ENCODE measurements around the gene ZNF3. TPM values are rescaled to one million over a fixed set of nuclear protein-coding genes. Genes with fewer than 3 reads are reported as not detected.
"Not testable (repeated sequence)": the region's sequence is repeated elsewhere in the genome, so short reads cannot be mapped to it uniquely, and the experiment has no call there.

The ZNF3 gene
- 37.4 TPM for total RNA-seq

DNA sequence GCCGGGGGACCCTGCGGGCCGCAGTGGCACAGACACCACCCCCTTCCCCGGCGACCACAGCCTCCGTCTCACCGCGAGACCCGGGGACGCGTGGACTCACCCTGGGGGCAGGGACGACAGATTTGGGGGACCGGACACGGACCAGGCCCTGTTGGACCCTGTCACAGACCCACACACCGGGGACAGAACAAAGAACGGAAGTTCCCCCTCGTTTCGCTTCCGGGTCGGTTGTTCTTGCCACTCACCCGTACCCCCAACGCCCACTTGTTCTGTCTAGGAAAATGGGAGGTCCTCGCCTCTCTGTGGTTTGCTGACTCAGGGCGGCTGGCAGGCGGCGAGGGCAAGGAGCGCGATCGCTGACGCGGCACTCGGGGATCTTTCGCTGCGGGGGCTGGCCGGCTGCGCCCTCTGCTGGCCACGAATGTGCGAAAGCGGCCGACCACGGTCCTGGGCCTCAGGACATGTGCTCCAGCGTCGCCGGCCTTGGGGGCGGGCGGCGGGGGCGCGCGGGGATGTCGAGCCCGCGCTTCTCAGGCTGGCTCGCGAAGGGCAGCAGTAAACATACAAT, at the start of gene ZNF3:
TSS of gene ZNF3 (minus strand) at position 189 of the 568 bp plus-strand sequence. CDS start 4,366 bp downstream, outside the sequence.
- Histone ChIP-seq H3K4me3 (ENCODE audit: low read length) (peak within 1 kb of the TSS; percentile 95), H3K27me3 (ENCODE audit: insufficient read depth, low read length) (no peaks in the 10 kb centered on the region), H3K4me1 (ENCODE audit: insufficient read depth, low read length) (peaks cover 34% of the 10 kb centered on the region), H3K9me3 (ENCODE audit: low read depth, low read length) (no peaks in the 10 kb centered on the region)

DNA sequence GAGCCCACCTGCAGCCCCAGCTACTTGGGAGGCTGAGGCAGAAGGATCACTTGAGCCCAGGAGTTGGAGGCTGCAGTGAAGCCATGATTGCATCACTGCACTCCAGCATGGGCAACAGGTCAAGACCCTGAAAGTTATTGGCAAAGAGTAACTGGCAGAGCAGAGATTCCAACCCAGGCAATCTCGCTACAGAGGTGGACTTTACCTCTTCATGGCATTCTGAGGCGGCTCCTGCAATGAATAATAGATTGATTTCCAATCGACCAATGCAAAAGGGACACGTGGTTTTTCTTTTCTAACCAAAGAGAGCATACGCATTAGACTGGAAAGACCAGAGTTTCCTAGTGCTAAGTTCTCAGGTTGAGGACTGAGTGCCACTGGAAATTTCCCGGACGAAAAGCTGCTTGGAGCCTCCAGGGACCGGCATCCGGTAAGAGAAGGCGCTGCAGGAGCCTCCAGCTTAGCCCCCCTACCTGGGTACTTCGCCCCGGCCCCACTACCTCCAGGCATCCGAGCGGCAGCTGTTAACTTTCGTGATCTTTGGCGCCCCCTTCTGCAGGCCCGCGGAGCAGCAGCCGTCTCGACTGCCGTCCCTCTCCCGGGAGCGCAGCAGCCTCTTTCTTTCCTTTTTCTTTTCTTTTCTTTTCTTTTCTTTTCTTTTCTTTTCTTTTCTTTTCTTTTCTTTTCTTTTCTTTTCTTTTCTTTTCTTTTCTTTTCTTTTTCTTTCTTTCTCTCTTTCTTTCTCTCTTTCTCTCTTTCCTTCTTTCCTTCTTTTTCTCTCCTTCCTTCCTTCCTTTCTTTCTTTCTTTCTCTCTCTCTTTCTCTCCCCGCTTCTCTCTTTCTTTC, 49.3 kb upstream of the ZNF3 start:
- Histone ChIP-seq H3K4me3 (ENCODE audit: low read length) (no peak overlapping the region), H3K9me3 (ENCODE audit: low read depth, low read length) (no peaks in the 10 kb centered on the region), H3K27me3 (ENCODE audit: insufficient read depth, low read length) (no peaks in the 10 kb centered on the region), H3K4me1 (ENCODE audit: insufficient read depth, low read length) (peaks cover 32% of the 10 kb centered on the region)

DNA sequence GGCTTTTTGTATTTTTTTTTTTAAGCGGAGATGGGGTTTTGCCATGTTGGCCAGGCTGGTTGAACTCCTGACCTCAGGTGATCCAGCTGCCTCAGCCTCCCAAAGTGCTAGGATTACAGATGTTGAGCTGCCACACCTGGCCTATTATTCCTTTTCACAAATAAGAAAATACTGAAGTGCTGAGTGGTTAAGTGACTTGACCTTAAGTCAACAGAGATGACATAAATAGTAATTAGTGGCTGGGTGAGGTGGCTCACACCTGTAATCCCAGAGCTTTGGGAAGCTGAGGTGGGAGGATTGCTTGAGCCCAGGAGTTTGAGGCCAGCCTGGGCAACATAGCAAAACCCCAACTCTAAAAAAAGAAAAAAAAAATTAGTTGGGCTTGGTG, 48.7 kb upstream of the ZNF3 start:
- not testable (repeated sequence) for H3K9me3 ChIP-seq (ENCODE audit: low read depth, low read length); H3K4me3 ChIP-seq (ENCODE audit: low read length); H3K27me3 ChIP-seq (ENCODE audit: insufficient read depth, low read length)
- peaks cover 38% of the 10 kb centered on the region for H3K4me1 ChIP-seq (ENCODE audit: insufficient read depth, low read length)

- Histone ChIP-seq H3K27me3 (ENCODE audit: insufficient read depth, low read length) (no peaks in the 10 kb centered on the region), H3K4me1 (ENCODE audit: insufficient read depth, low read length) (peaks cover 50% of the 10 kb centered on the region), H3K4me3 (ENCODE audit: low read length) (no peak overlapping the region), H3K9me3 (ENCODE audit: low read depth, low read length) (no peaks in the 10 kb centered on the region)
These were observed 47.1 kb upstream of the ZNF3 start for GRCh38 chr7:100128637-100128963.

DNA sequence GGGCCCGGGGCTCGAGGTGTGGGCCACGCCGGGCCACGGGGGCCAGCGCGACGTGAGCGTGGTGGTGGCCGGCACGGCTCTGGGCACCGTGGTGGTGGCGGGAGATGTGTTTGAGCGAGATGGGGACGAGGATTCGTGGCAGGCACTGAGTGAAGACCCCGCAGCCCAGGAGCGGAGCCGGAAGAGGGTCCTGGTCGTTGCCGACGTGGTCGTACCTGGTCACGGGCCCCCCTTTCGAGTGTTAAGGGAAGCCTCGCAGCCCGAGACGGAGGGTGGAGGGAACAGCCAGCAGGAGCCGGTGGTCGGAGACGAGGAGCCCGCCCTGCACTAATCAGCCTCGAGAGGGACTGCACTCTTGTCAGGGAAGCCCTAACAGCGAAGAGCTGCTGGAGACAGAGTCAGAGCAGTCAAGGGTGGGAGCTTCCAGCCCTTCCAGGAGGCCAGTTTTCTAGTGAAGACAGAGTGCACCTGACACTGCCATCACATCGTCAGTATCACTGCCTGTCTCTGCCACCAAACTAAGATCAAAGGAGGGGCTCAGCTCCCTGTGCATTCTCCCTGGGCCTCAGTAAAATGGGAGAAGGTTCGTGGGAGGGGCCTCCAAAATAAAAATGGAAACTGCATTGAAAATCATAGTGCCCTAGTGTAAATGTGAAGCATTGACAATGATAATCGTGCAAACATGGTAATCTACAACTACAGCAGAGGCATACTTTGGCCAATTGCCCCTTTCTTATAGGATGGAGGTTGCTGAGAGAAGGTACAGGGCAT, 46.5 kb upstream of the ZNF3 start:
- Histone ChIP-seq H3K9me3 (ENCODE audit: low read depth, low read length) (no peaks in the 10 kb centered on the region), H3K4me3 (ENCODE audit: low read length) (peak overlapping the region; percentile 91), H3K4me1 (ENCODE audit: insufficient read depth, low read length) (peaks cover 50% of the 10 kb centered on the region), H3K27me3 (ENCODE audit: insufficient read depth, low read length) (no peaks in the 10 kb centered on the region)

GRCh38 chr7:100126931-100127865, 45.7 kb upstream of the ZNF3 start, which contains the start of gene MBLAC1:
TSS of gene MBLAC1 (plus strand) at chr7:100126967. CDS start at chr7:100127396, 429 bp downstream.
- Histone ChIP-seq H3K4me3 (ENCODE audit: low read length) (peak within 1 kb of the TSS; percentile 91), H3K27me3 (ENCODE audit: insufficient read depth, low read length) (no peaks in the 10 kb centered on the region), H3K4me1 (ENCODE audit: insufficient read depth, low read length) (peaks cover 57% of the 10 kb centered on the region), H3K9me3 (ENCODE audit: low read depth, low read length) (no peaks in the 10 kb centered on the region)

- peaks cover 58% of the 10 kb centered on the region for H3K4me1 ChIP-seq (ENCODE audit: insufficient read depth, low read length)
- H3K9me3 ChIP-seq (ENCODE audit: low read depth, low read length): no peaks in the 10 kb centered on the region
- no peaks in the 10 kb centered on the region for H3K27me3 ChIP-seq (ENCODE audit: insufficient read depth, low read length)
- H3K4me3 ChIP-seq (ENCODE audit: low read length): peak overlapping the region; percentile 91
These were observed 44.9 kb upstream of the ZNF3 start for GRCh38 chr7:100126239-100126930.

DNA sequence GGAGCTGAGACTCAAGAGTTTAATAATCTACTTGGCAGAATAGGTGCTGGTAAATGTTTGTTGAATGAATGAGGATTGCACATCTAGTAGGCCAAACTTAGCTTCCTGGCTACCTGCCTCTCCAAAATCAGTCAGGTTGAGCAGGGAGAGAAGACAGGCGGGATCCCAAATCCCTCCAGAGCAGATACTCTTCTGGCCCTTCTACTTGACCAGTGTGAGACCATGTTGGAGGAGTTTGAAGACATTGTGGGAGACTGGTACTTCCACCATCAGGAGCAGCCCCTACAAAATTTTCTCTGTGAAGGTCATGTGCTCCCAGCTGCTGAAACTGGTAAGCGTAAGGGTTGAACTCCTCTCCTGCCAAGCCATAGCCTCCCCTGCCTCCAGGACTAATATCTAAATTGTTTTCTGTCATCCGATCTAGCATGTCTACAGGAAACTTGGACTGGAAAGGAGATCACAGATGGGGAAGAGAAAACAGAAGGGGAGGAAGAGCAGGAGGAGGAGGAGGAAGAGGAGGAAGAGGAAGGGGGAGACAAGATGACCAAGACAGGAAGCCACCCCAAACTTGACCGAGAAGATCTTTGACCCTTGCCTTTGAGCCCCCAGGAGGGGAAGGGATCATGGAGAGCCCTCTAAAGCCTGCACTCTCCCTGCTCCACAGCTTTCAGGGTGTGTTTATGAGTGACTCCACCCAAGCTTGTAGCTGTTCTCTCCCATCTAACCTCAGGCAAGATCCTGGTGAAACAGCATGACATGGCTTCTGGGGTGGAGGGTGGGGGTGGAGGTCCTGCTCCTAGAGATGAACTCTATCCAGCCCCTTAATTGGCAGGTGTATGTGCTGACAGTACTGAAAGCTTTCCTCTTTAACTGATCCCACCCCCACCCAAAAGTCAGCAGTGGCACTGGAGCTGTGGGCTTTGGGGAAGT, 43.0 kb upstream of the ZNF3 start:
- peaks cover 61% of the 10 kb centered on the region for H3K4me1 ChIP-seq (ENCODE audit: insufficient read depth, low read length)
- H3K4me3 ChIP-seq (ENCODE audit: low read length): no peak overlapping the region
- H3K27me3 ChIP-seq (ENCODE audit: insufficient read depth, low read length): no peaks in the 10 kb centered on the region
- H3K9me3 ChIP-seq (ENCODE audit: low read depth, low read length): no peaks in the 10 kb centered on the region

- peaks cover 61% of the 10 kb centered on the region for H3K4me1 ChIP-seq (ENCODE audit: insufficient read depth, low read length)
- no peaks in the 10 kb centered on the region for H3K27me3 ChIP-seq (ENCODE audit: insufficient read depth, low read length)
- H3K4me3 ChIP-seq (ENCODE audit: low read length): no peak overlapping the region
- H3K9me3 ChIP-seq (ENCODE audit: low read depth, low read length): no peaks in the 10 kb centered on the region
These were observed 41.0 kb upstream of the ZNF3 start for GRCh38 chr7:100122568-100122967.

DNA sequence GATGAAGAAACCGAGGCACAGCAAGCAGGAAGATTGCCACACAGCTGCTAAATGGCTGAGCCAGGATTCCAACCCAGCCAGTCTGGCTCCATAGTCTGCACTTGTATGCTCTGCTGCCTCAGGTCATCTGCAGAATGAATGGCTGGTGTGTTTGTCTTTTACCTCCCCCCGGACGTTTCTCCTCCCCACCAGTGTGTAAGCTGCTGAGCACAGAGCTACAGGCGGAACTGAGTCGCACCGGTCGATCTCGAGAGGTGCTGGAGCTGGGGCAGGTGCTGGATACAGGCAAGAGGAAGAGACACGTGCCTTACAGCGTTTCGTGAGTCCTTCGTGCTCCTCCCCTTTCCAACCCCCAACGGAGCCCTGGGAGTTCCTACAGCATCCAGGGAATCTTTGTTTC, 40.5 kb upstream of the ZNF3 start:
- Histone ChIP-seq H3K4me1 (ENCODE audit: insufficient read depth, low read length) (peaks cover 60% of the 10 kb centered on the region), H3K9me3 (ENCODE audit: low read depth, low read length) (no peaks in the 10 kb centered on the region)

GRCh38 chr7:100120733-100121036, 39.2 kb upstream of the ZNF3 start:
- H3K9me3 ChIP-seq (ENCODE audit: low read depth, low read length): no peaks in the 10 kb centered on the region
- H3K27me3 ChIP-seq (ENCODE audit: insufficient read depth, low read length): no peaks in the 10 kb centered on the region
- peaks cover 50% of the 10 kb centered on the region for H3K4me1 ChIP-seq (ENCODE audit: insufficient read depth, low read length)
- H3K4me3 ChIP-seq (ENCODE audit: low read length): no peak overlapping the region

More for the DNA sequence above, 40.5 kb upstream of the ZNF3 start:
- Histone ChIP-seq H3K4me3 (ENCODE audit: low read length) (no peak overlapping the region), H3K27me3 (ENCODE audit: insufficient read depth, low read length) (no peaks in the 10 kb centered on the region)

DNA sequence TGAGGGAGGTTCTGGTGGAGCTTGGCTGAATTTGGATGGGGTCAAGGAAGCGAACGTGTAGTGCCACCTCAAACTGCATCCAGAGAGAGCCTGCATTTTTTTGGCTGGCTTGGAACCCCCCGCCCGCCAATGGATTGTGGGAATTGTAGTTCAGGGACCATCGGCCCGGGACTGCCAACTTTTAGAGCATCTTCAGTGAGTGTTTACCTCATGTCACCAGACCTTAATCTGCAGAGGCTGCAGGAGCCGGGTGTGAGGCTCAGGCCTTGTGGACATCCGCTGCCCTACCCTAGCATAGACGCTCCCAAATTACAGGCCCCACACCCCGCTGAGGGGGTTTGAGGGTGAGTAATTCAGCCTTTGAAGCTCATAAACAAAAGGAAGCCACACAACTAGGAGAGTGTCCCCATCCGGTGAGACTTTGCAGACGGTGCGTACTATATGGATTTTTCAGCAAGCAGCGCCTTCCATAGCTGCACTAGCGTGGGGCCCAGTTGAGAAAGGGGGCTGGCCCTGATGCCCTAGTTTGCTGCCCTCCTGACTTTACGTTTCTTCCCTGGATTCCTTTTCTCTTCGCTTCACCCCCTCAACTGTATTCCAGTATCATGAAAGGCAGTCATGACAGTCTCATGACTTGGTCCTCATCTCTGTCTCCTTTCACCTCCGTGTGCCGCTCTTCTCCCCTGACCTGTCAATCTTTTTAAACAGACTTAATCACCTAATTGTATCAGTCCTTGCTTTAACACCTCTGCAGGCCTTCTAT, 38.6 kb upstream of the ZNF3 start:
- H3K27me3 ChIP-seq (ENCODE audit: insufficient read depth, low read length): no peaks in the 10 kb centered on the region
- peaks cover 45% of the 10 kb centered on the region for H3K4me1 ChIP-seq (ENCODE audit: insufficient read depth, low read length)
- no peaks in the 10 kb centered on the region for H3K9me3 ChIP-seq (ENCODE audit: low read depth, low read length)
- peak overlapping the region; percentile 83 for H3K4me3 ChIP-seq (ENCODE audit: low read length)

All from mononuclear cell (primary cell).